Calu3 (cell line): Measurements from ENCODE around the gene TGIF2. TPM values are rescaled to one million over a fixed set of nuclear protein-coding genes. Genes with fewer than 3 reads are reported as not detected.
A peak's percentile ranks its signal among the peaks of the same experiment; 100 is the strongest.

Experiments
- BruUV-seq: library from RNA; stranded (reverse); fragments of 400-500 nt; replicated peaks from 2 replicates; lab custom pipeline; 2021; lab: Mats Ljungman, UMichigan
- CTCF ChIA-PET: fragments of 300-600 bp; sonication (Branson Sonifier 250); formaldehyde crosslinking; loops from one replicate; lab custom pipeline; 2022; ENCODE audit warnings: antibody characterized with exemption; lab: Charles Lee
- DNase-seq: peaks from one replicate; pipeline ENCODE4 v3.0.0; 2022
- H3K27ac Mint-ChIP-seq: one replicate; pipeline ENCODE4 v1.8.0; 2022; ENCODE audit warnings: mixed read lengths; ENCODE audit not compliant: unreplicated experiment
- H3K27me3 Mint-ChIP-seq: one replicate; pipeline ENCODE4 v1.8.0; 2022; ENCODE audit warnings: mixed read lengths; ENCODE audit not compliant: unreplicated experiment
- H3K36me3 Mint-ChIP-seq: one replicate; pipeline ENCODE4 v1.8.0; 2022; ENCODE audit warnings: mild to moderate bottlenecking, moderate library complexity, mixed read lengths; ENCODE audit not compliant: insufficient read depth, unreplicated experiment
- H3K4me1 Mint-ChIP-seq: one replicate; pipeline ENCODE4 v1.8.0; 2022; ENCODE audit warnings: mild to moderate bottlenecking, low read depth, mixed read lengths; ENCODE audit not compliant: unreplicated experiment
- H3K4me3 Mint-ChIP-seq: one replicate; pipeline ENCODE4 v1.8.0; 2022; ENCODE audit warnings: mild to moderate bottlenecking, low read depth, moderate library complexity, mixed read lengths; ENCODE audit not compliant: unreplicated experiment
- H3K9me3 Mint-ChIP-seq: one replicate; pipeline ENCODE4 v1.8.0; 2022; ENCODE audit warnings: low read depth, mixed read lengths; ENCODE audit not compliant: unreplicated experiment
- intact Hi-C: fragments of 100-400 bp; cut with micrococcal nuclease; formaldehyde crosslinking; loops from one replicate; pipeline ENCODE4 v1.10.0; 2022; ENCODE audit not compliant: unreplicated experiment
- total RNA-seq: library from RNA; stranded (reverse); gene quantifications from 2 replicates; pipeline ENCODE4 v1.2.3, GENCODE V29; 2022
- TF ChIP-seq, protein P1 (sequence below): fragments of 200-600 bp; IDR thresholded peaks from one replicate; pipeline ENCODE4 v1.8.0; 2022; ENCODE audit warnings: antibody characterized with exemption; ENCODE audit not compliant: unreplicated experiment

The TGIF2 gene
- total RNA-seq, 1 experiment from 2014 or later: 39.4 TPM

DNA sequence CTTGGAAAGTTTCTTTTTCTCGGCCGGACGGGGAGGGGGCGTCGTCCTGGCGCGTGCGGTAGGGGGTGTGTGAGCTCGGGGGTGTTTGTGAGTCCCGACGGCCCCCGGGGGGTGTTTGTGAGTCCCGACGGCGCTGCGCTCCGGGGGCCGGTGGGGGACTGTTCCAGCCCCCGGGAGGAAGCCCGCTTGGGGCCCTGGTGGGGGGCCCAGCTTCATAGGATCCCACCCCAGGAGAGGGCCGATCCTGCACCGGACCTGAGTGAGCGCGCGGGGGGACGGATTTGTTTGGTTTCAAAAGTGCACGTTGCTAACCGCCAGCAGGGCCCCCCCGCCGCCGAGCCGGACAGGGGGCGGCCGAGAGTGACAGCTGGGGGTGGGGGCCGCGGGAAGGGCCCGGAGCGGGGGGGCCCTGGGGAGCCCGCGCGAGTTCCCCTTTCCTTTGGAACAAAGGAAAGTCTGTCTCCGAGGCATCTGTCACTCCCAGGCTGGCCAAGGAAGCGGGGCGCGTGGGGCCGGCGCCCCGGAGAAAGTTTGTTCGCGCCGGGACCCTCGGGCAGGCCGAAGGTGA lies 485 bp downstream of the TGIF2 start:
- BruUV-seq: no TSS peak
- no peaks in the 10 kb centered on the region for H3K9me3 Mint-ChIP-seq
- TF ChIP-seq, protein P1, sequence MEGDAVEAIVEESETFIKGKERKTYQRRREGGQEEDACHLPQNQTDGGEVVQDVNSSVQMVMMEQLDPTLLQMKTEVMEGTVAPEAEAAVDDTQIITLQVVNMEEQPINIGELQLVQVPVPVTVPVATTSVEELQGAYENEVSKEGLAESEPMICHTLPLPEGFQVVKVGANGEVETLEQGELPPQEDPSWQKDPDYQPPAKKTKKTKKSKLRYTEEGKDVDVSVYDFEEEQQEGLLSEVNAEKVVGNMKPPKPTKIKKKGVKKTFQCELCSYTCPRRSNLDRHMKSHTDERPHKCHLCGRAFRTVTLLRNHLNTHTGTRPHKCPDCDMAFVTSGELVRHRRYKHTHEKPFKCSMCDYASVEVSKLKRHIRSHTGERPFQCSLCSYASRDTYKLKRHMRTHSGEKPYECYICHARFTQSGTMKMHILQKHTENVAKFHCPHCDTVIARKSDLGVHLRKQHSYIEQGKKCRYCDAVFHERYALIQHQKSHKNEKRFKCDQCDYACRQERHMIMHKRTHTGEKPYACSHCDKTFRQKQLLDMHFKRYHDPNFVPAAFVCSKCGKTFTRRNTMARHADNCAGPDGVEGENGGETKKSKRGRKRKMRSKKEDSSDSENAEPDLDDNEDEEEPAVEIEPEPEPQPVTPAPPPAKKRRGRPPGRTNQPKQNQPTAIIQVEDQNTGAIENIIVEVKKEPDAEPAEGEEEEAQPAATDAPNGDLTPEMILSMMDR: no peak
- H3K36me3 Mint-ChIP-seq: peaks cover 49% of the 10 kb centered on the region
- no peak overlapping the region for H3K27ac Mint-ChIP-seq
- peaks cover 28% of the 10 kb centered on the region for H3K4me1 Mint-ChIP-seq
- no peaks in the 10 kb centered on the region for H3K27me3 Mint-ChIP-seq
- DNase-seq: peak; percentile 46
- CTCF ChIA-PET: interaction anchor here (0.9 to 2.2 kb wide), 2 partner anchors 32 to 181 kb away, joined by 6 to 14 read pairs; partner anchors contain the start of gene RAB5IF
- peak overlapping the region; percentile 77 for H3K4me3 Mint-ChIP-seq
- intact Hi-C loops: no loop called here

DNA sequence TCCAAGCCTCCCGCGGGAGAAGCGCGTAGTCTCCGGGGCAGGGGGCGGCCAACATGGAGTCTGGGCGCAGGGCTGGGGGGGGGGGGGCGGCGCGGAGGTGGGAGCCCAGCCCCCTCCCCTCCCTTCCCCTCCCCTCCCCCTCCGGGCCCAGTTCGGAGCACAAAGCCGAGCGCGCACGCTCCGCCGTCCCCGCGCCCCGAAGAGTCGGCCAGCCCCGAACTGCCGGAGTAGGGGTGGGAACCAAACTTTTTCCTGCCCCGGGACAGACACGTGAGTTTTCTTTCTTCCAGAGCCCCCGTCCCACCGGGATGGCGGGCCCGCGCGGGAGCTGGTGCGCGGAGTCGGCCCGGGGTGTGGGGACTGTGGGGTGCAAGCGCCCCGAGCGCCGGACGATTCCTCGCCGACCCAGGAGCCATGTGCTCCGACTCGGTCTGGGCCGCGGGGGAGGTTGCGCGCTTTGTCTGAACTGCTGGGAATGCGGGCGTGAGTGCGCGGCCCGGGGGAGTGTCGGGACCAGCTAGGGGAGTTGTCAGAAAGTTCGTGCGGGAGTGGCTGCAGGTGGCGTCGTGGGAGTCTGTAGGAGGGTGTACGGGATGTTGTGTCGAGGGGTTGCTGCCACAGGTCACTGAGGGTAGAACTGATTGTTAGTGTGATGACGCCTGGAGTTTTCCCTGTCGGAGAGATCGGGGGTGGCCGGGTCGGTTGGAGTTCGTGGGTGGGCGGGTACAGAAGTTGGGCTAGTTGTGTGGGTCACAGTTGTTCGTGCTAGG lies 1.2 kb downstream of the TGIF2 start:
- TF ChIP-seq, protein P1: no peak
- peak; percentile 65 for DNase-seq
- CTCF ChIA-PET: interaction anchor here (1.6 to 1.8 kb wide), 3 partner anchors 15 to 31 kb away, joined by 3 to 6 read pairs (median 6); partner anchors contain the start of gene RAB5IF
- H3K27me3 Mint-ChIP-seq: no peaks in the 10 kb centered on the region
- no peaks in the 10 kb centered on the region for H3K9me3 Mint-ChIP-seq
- no TSS peak for BruUV-seq
- peaks cover 28% of the 10 kb centered on the region for H3K4me1 Mint-ChIP-seq
- H3K36me3 Mint-ChIP-seq: peaks cover 55% of the 10 kb centered on the region
- intact Hi-C loops: no loop called here
- peak overlapping the region; percentile 17 for H3K27ac Mint-ChIP-seq
- peak overlapping the region; percentile 77 for H3K4me3 Mint-ChIP-seq

DNA sequence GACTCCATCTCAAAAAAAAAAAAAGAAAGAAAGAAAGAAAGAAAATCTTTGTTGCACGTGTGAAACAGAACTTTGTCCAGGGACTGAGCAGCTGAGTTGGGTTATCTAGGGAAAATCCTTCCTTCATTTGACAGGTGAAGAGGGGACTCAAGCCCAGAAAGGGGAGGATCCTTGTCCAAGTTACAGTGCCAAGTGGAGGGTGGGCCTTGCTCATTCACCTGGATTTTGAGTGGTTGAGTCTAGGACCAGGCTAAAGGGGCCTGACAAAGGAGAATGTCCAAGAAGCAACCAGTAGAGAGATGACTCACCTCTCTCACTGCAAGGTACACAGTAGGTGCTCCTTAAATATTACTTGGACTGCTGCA lies 2.7 kb downstream of the TGIF2 start:
- H3K9me3 Mint-ChIP-seq: no peaks in the 10 kb centered on the region
- H3K27ac Mint-ChIP-seq: peak overlapping the region; percentile 17
- H3K4me3 Mint-ChIP-seq: peak overlapping the region; percentile 77
- H3K36me3 Mint-ChIP-seq: peaks cover 69% of the 10 kb centered on the region
- TF ChIP-seq, protein P1: no peak
- CTCF ChIA-PET: interaction anchor here (0.6 to 1.8 kb wide), 4 partner anchors 13 to 37 kb away, joined by 3 to 7 read pairs (median 6); partner anchors contain the start of gene RAB5IF
- H3K4me1 Mint-ChIP-seq: peaks cover 36% of the 10 kb centered on the region
- intact Hi-C loops: no loop called here
- DNase-seq: no peak
- BruUV-seq: no TSS peak
- H3K27me3 Mint-ChIP-seq: no peaks in the 10 kb centered on the region

DNA sequence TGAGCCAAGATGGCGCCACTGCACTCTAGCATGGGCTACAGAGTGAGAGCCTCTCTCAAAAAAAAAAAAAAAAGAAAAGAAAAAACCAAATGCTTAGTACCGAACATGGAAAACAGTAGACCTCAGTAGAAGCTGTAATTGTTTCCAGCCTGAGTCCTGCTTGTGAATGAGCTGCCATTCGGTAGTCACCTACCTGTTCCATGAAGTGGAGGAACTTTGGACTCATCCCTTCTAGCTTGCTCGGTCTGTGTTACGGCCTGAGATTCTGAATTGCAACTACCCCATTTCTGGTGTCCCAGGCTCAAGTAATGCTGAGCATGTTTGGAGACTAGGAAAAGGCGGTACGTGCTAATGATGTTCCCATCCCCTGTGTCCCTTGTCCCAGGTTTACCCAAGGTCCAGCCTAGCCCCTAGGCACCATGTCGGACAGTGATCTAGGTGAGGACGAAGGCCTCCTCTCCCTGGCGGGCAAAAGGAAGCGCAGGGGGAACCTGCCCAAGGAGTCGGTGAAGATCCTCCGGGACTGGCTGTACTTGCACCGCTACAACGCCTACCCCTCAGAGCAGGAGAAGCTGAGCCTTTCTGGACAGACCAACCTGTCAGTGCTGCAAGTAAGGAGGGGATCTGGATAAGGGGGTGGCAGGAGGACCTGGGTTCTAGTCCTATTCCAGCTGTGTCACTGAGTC lies 5.1 kb downstream of the TGIF2 start:
- no peak overlapping the region for H3K4me3 Mint-ChIP-seq
- peaks cover 69% of the 10 kb centered on the region for H3K36me3 Mint-ChIP-seq
- peaks cover 27% of the 10 kb centered on the region for H3K4me1 Mint-ChIP-seq
- H3K27me3 Mint-ChIP-seq: no peaks in the 10 kb centered on the region
- no peak for DNase-seq
- H3K27ac Mint-ChIP-seq: no peak overlapping the region
- CTCF ChIA-PET: no interaction called here
- TF ChIP-seq, protein P1: no peak
- intact Hi-C loops: no loop called here
- BruUV-seq: no TSS peak
- H3K9me3 Mint-ChIP-seq: no peaks in the 10 kb centered on the region
